Left ventricle myocardium inferior (tissue), 1 donor: ENCODE data around the gene MOV10. TPM values are rescaled to one million over a fixed set of nuclear protein-coding genes. Genes with fewer than 3 reads are reported as not detected.
A peak's percentile ranks its signal among the peaks of the same experiment; 100 is the strongest.

Experiments
- DNase-seq: peaks from one replicate; pipeline ENCODE4 v3.0.0-alpha.2; 2020
- H3K27ac ChIP-seq: fragments of 200-600 bp; replicated peaks from 2 replicates; pipeline ENCODE4 v1.8.0; 2021
- H3K27me3 ChIP-seq: fragments of 200-600 bp; 2 replicates; pipeline ENCODE4 v1.8.0; 2021; ENCODE audit warnings: low read depth
- H3K36me3 ChIP-seq: fragments of 200-600 bp; 2 replicates; pipeline ENCODE4 v1.8.0; 2021
- H3K4me1 ChIP-seq: fragments of 200-600 bp; 2 replicates; pipeline ENCODE4 v1.8.0; 2021
- H3K4me3 ChIP-seq: fragments of 200-600 bp; 2 replicates; pipeline ENCODE4 v1.8.0; 2021; ENCODE audit warnings: mild to moderate bottlenecking, moderate library complexity
- H3K9me3 ChIP-seq: fragments of 200-600 bp; replicated peaks from 2 replicates; pipeline ENCODE4 v1.8.0; 2021
- CTCF ChIP-seq: fragments of 200-600 bp; IDR thresholded peaks from 2 replicates; pipeline ENCODE4 v1.8.0; 2021; ENCODE audit warnings: antibody characterized with exemption, mild to moderate bottlenecking, borderline replicate concordance
- intact Hi-C: fragments of 100-400 bp; cut with micrococcal nuclease; formaldehyde crosslinking; loops from one replicate; pipeline ENCODE4 v1.11.0; 2022
- total RNA-seq: library from RNA; stranded (reverse); fragmentation: NEBNext Ultra II Directional; extraction: Animal tissue kit (Norgen Biotek cat#: 25700); gene quantifications from one replicate; pipeline ENCODE4 v1.2.1, GENCODE V29; 2021
- donor health status: DM: no; HTN: yes; CAD: no; lungs with severe emphysema.

The MOV10 gene
- total RNA-seq, 1 donor from 2014 or later: 12.7 TPM

GRCh38 chr1:112694363-112694929, 20.0 kb downstream of the MOV10 start:
- no peak for TF ChIP-seq CTCF
- Histone ChIP-seq H3K36me3 (peaks cover 91% of the 10 kb centered on the region), H3K27ac (no peak overlapping the region)

DNA sequence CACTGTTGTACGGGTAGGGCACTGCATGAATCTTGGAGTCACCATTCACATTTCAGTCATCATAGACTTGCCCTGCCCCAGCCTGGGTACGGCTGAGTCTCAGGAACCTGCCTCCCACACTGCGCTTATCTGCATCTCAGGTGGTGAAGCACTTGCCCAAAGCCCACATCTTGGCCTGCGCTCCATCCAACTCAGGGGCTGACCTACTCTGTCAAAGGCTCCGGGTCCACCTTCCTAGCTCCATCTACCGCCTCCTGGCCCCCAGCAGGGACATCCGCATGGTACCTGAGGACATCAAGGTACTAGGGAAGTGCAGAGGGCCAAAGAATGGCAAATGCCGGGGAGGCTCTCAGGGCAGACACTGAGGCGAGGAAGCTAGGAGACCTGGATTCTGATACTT, 20.8 kb downstream of the MOV10 start:
- TF ChIP-seq CTCF: no peak
- Histone ChIP-seq H3K27ac (no peak overlapping the region), H3K9me3 (no peaks in the 10 kb centered on the region), H3K27me3 (no peaks in the 10 kb centered on the region), H3K36me3 (peaks cover 88% of the 10 kb centered on the region), H3K4me1 (peaks cover 29% of the 10 kb centered on the region), H3K4me3 (no peak overlapping the region)
- intact Hi-C loops: no loop called here
- DNase-seq: no peak

More at GRCh38 chr1:112694363-112694929, 20.0 kb downstream of the MOV10 start:
- Histone ChIP-seq H3K4me3 (no peak overlapping the region), H3K4me1 (peaks cover 21% of the 10 kb centered on the region), H3K9me3 (no peaks in the 10 kb centered on the region), H3K27me3 (no peaks in the 10 kb centered on the region)
- no peak for DNase-seq
- intact Hi-C loops: no loop called here

GRCh38 chr1:112696578-112697314, 22.3 kb downstream of the MOV10 start:
- no peak overlapping the region for H3K27ac ChIP-seq
- intact Hi-C loops: no loop called here
- H3K9me3 ChIP-seq: no peaks in the 10 kb centered on the region
- DNase-seq: no peak
- H3K4me1 ChIP-seq: peaks cover 44% of the 10 kb centered on the region
- no peak for TF ChIP-seq CTCF
- H3K4me3 ChIP-seq: no peak overlapping the region
- H3K27me3 ChIP-seq: no peaks in the 10 kb centered on the region
- H3K36me3 ChIP-seq: peaks cover 80% of the 10 kb centered on the region

GRCh38 chr1:112697781-112698201, 23.3 kb downstream of the MOV10 start:
- peaks cover 54% of the 10 kb centered on the region for H3K4me1 ChIP-seq
- intact Hi-C loops: no loop called here
- no peaks in the 10 kb centered on the region for H3K27me3 ChIP-seq
- no peak overlapping the region for H3K4me3 ChIP-seq
- H3K27ac ChIP-seq: peak overlapping the region; percentile 99
- H3K36me3 ChIP-seq: peaks cover 79% of the 10 kb centered on the region
- no peak for DNase-seq
- no peaks in the 10 kb centered on the region for H3K9me3 ChIP-seq
- no peak for TF ChIP-seq CTCF

DNA sequence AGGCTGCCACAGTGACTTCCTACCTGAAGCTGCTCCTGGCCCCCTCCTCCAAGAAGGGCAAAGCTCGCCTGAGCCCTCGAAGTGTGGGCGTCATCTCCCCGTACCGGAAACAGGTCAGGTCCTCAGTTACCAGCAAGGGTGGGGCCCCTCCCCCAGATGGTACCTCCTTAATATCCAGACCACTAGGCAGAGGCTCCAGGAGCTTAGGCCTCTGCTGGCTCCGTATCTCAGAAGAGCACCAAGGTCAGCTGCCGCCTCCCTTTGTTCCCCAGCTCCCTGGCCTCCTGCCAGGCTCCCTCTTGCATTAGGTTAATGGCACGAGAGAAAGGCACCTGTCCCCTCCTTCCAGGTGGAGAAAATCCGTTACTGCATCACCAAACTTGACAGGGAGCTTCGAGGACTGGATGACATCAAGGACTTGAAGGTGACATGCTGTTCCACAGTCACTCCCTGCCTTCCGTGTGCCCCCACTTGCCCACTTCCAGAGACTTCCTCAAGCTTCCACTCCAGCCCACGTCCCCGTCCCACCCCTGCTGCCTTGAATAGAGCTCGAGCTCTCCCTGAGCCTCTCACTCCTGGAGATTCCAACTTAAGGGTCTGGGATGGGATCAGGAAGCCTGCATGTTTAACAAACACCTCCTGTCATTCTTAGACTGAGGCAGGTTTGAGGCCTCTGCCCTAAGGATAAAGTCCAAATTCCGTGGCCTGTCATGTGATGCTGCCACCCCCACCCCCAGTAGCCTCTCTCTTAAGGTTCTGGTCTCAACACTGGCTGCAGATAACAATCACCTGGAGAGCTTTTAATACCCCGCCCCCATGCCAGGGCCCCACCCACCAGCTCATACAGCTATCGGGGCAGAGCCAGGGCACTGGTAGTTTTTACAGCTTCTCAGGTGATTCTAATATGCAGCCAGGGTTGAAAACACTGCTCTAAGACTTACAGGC, 24.2 kb downstream of the MOV10 start:
- H3K9me3 ChIP-seq: no peaks in the 10 kb centered on the region
- H3K4me3 ChIP-seq: no peak overlapping the region
- no peaks in the 10 kb centered on the region for H3K27me3 ChIP-seq
- no peak for DNase-seq
- intact Hi-C loops: no loop called here
- peak overlapping the region; percentile 99 for H3K27ac ChIP-seq
- no peak for TF ChIP-seq CTCF
- peaks cover 76% of the 10 kb centered on the region for H3K36me3 ChIP-seq
- peaks cover 63% of the 10 kb centered on the region for H3K4me1 ChIP-seq
